H1 (cell line): ENCODE data around the gene SLC6A20. TPM values are rescaled to one million over a fixed set of nuclear protein-coding genes. Genes with fewer than 3 reads are reported as not detected.

Experiments used
- KDM4A ChIP-seq: IDR thresholded peaks from one replicate; pipeline ENCODE4 v1.7.1; 2012; ENCODE audit warnings: low read depth, mild to moderate bottlenecking, moderate library complexity, low read length, inconsistent platforms; ENCODE audit not compliant: severe bottlenecking
- polyA plus RNA-seq, 7 experiments: library from polyadenylated mRNA; depleted of rRNA in 3 of 7; stranded (reverse) in 5 of 7; unstranded in 2 of 7; fragments of >200 nt in 5 of 7; fragments of 200-250 nt in 2 of 7; gene quantifications; 1 replicate in 5 of 7; 2 replicates in 1 of 7; 4 replicates in 1 of 7; pipeline versions ENCODE4 v1.2.1 to v1.2.3, GENCODE V29; 2011 to 2013; ENCODE audit warnings: missing spikeins in 2 of 7, mixed read lengths in 2 of 7
- total RNA-seq: library from RNA; stranded (reverse); fragmentation: NEBNext Ultra II Directional; extraction: Animal tissue kit (Norgen Biotek cat#: 25700); gene quantifications from 2 replicates; pipeline ENCODE4 v1.2.1, GENCODE V29; 2021

SLC6A20 gene
- total and polyA plus RNA-seq, 2 of the 8 experiments (the other 6 are each of a cell fraction or from before 2014, with no cell fraction given), result 0.05 TPM; not detected in 1

GRCh38 chr3:45773714-45774449 lies 22.5 kb downstream of the SLC6A20 start (continued):
- no peak for TF ChIP-seq KDM4A
